Pulmonary artery endothelial cell (primary cell): ENCODE data around the gene CAMTA1. TPM values are rescaled to one million over a fixed set of nuclear protein-coding genes. Genes with fewer than 3 reads are reported as not detected.

Experiments
- DNase-seq: peaks from one replicate; pipeline ENCODE4 v3.0.0-alpha.2; 2011; ENCODE audit warnings: low read depth, low spot score
- total RNA-seq: library from RNA; depleted of rRNA; stranded (reverse); fragments of >200 nt; gene quantifications from 2 replicates; pipeline ENCODE4 v1.2.3, GENCODE V29; 2014

The CAMTA1 gene
- total RNA-seq, 1 donor from 2014 or later, result 54.0 TPM

DNA sequence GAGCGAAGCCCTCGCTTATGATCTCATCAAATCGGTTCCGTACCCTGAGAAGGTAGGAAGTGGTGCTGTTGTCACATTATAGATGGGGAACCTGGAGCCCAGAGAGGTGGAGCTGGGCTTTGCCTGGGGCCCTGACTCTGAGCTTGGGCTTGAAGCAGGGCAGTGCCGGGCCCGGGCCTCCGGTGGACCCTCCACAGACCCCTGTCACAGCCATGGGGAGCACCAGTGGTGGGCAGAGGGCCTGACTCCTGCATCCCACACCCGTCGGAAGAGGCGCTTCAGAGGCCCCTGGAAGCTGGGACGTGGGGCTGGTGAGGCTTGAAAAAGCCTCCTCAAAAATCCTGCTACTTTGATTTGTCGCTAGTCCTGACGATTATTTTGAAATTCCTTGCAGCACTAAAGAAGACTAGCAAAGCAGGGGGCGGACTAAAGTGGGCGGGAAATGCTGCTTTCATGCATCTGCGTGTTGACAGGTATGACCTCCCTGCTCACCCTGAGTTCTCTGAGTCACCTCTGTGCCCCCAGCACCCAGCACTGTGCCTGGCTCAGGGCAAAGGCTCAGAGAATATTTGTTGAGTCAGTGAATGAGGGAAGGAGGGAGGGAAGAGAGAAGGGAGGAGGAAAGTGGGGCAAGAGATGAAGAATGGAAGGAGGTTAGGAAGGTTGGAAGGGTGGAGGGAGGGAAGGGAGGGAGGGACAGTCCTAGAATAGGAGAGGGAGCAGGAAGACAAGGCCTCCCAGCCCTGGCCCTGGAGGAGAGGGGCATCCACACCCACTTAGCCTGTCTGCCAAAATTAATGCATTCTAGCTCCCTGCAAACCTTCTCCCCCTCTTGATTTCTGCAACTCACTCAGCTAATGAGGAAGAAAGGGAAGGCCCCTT, 723.0 kb downstream of the CAMTA1 start:
- no peak for DNase-seq

GRCh38 chr1:7508934-7509519, 723.8 kb downstream of the CAMTA1 start:
- no peak for DNase-seq

- no peak for DNase-seq
These were observed 724.3 kb downstream of the CAMTA1 start for GRCh38 chr1:7509598-7509997.

DNA sequence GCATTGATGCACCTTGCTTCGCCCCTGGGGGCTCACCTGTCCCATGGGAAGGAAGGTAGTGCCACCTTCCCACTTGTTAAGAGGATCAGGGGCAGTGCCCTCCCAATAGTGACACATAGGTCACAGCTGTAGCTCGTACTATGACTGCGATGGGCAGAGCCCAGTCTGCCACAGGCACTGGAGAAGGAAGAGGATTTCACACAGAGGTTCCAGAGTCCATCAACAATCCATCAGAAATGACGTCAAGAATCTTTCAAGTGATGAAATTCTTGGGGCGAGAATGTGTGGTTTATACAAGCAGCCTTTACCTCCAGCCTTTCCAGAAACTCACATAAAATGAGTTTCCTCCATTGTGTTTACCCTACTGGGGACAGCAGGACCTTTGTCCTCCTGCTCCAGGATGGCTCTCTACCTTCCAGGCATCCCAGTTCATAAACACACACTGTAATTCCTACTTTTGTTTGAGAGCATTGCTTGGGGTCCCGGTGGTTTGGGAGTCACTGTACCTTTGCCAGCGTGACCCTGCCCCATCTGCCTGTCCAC, 725.2 kb downstream of the CAMTA1 start:
- DNase-seq, result no peak

GRCh38 chr1:7511381-7511780, 726.1 kb downstream of the CAMTA1 start:
- no peak for DNase-seq

DNA sequence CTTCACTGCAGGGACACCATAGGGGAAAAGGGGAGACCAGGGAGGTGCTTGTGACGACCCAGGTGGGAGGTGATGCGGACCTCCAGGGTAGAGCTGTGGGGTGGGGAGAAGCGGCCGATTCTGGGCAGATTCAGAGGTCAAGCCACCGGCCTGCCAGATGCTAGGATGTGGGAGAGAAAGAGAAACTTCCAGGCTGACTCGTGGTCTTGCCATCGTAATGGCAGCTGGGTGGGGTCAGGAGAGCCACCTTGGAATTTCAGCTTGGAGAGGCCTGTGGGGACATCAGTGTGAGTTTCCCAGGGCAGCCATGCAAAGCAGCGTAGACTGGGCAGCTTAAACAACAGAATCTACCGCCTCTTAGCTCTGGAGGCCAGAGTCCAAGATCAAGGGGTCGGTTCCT, 727.8 kb downstream of the CAMTA1 start:
- DNase-seq, result no peak

DNA sequence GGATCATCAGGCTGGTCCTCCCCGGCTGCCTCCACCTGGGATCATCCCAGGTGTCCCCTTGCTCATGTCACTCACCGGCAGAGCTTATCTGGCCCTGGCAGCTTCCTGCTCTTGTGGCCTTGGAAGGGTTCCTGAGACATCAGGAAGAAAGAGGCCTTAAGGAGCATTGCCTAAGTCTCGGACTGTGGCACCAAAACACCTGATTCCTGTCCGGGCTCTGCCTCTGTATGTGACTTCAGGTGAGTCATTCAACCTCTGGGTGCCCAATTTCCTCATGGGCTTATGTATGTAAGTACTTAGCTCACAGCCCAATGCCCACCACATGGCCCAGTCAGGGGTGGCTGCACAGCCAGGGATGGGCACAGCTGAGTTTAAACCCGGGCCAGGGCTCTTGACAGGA, 729.9 kb downstream of the CAMTA1 start:
- DNase-seq, result no peak

- no peak for DNase-seq
These were observed 730.6 kb downstream of the CAMTA1 start for GRCh38 chr1:7515904-7516303.

GRCh38 chr1:7516341-7516740, 731.1 kb downstream of the CAMTA1 start:
- DNase-seq, result no peak

DNA sequence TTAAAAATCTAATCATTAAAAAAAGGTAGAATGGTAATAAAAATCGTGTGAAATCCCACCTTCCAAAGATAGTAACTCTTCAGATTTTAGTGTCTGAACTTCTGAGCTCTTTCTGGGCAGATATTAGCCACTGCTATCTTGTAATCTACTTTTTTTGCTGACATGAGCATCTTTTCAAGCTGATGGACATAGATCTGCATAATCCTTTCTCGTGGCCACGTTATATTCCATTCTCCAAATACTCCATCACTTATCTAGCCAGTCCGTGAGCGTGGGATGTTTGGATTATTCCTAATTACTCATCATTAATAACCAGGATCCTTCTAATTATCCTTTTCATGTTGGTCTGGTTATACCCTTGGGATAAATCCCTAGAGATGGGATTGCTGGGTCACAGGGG, 731.7 kb downstream of the CAMTA1 start:
- no peak for DNase-seq

DNA sequence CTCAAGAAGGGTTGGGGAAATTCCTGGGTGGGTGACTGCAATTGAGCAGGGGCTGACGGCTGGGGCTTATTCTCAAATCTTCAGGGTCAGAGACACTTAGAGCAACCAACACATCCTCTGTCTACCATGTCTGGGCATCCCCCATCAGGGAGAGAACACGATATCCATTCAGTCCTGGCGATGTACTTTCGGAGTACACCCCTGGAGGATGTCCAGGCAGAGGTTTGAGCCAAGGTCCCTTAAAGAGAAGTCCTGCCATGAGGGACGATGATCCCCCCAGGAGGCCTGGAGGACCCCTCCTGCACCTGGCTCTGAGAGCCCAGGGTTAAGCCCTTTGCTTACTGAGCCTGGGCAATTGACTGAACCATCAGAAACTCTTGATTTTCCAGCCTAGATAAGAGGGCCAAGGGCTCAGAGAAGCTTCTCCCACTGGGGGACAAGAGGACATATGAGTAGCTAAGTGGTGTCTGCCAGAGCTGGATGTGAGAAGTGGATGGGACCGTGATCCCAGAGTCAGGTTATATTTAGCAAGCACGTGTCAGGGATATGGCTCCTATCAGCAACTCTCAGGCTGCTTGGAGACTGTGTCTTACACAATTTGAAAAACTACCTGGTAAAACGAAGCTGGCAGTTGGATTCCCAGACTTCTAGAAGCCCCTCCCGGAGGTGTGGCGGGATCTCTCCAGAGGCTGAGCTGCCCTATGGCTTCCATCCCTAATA, 732.5 kb downstream of the CAMTA1 start:
- DNase-seq, result no peak

DNA sequence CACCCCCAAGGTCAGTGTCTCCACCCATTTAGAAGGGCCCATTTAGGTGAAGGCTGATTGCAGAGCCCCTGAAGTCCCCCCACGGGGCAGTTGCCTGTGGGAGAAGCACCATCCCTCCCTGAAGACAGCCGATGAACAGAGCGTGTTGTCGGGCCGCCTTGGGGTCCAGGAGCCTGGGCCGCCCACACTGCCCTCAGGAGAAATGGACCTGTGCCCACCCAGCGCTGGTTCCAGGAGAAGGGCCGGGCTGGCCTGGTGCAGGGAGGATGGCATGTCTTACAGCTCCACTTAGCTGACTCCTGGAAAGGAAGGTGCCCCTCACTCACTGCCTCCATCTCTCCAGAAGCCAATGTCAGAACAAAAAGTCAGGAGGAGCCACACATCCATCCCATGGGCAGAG, 733.2 kb downstream of the CAMTA1 start:
- no peak for DNase-seq

DNA sequence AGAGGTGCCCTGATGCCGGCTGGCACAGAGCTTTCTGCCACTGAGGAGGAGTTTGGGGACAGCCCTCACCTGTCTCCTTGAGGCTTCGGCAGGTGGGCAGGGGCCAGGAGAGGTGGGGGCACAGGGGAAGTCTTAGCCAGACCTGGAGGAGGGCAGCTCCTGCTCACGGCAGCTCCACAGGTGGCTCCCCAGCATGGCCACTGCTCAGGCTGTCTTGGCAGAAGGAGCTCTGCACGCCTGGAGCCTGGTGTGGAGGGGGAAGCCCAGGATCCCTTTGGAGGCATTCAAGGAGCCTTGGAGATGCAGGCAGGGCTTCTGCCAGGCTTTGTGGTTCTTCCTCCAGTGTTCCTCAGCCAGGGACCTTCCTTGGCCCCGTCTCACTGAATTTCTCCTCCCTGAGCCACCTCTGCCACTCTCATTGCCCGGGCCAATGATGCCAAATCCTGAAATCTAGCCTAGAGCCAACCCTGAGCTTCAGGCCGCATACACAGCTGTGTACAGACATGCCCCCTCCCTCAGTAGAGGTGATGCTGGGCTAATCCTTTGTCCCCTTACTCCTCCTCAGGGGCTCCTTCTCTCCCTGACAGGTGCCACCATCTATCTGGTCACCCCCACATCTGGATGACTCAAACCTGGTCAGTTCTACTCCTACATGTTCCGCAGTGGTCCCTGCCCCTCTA, 734.1 kb downstream of the CAMTA1 start:
- no peak for DNase-seq

- no peak for DNase-seq
These were observed 734.7 kb downstream of the CAMTA1 start for GRCh38 chr1:7519861-7520395.

- DNase-seq, result no peak
These were observed 735.2 kb downstream of the CAMTA1 start for GRCh38 chr1:7520496-7520895.

DNA sequence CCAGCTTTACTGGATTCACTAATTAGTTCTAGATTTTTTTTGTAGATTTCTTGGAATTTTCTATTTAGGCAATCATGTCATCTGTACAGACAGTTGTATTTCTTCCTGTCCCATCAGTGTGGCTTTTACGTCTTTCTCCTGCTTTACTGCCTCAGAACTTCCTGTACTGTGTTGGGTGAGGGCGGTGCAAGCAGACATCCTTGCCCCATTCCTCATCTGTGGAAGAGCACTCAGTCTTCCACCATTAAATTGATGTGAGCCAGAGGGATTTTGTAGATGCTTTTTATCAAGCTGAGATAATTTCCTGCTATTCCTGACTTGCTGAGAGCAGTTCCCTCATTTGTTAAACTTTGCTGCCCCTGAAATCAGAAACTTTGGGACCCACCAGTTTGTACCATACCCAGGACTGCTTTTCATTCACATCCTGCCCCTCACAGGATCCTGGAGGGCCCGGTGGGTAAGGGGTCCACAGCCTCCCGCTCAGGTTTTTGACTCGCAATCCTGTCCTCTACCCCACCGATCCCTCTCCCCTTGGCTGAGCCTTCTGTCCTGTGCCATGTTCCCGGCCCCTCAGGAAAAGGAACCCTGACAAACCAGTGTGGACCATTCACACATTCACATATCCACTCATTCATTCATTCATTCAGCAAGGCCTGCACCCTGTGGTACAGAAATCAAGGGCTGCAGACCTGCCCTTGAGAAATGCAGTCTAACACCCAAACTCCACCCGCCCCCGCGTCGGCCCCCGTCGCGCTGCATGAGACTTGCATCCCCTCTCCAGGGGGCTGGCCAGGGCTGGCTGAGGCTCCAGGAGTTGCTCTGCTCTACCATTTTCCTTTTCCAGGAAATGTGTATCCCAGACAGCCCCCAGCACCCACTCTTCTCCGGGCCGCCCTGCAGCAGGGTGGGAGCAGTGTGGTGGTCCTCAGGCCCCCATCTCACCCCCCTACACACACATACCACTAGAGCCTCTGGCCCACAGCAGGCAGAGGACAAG, 739.4 kb downstream of the CAMTA1 start:
- no peak for DNase-seq

GRCh38 chr1:7525338-7526063, 740.2 kb downstream of the CAMTA1 start:
- no peak for DNase-seq

GRCh38 chr1:7526196-7526866, 741.1 kb downstream of the CAMTA1 start:
- no peak for DNase-seq
